ENCODE data around the gene B3GALT6.

GRCh38 chr1:1267488-1268283, 35.6 kb downstream of the B3GALT6 start:
- TF ChIP-seq CTCF (IDR thresholded peaks at IDR 0.05 in 4 of 5, conservative IDR thresholded peaks at IDR 0.05 in 1 of 5) (no peak), POLR2A (IDR thresholded peaks at IDR 0.05) (no peak)
